Measurements from ENCODE around the gene KCNQ2. TPM values are rescaled to one million over a fixed set of nuclear protein-coding genes. Genes with fewer than 3 reads are reported as not detected.

Gene KCNQ2
- total RNA-seq, 4 donors from 2014 or later, result not detected

DNA sequence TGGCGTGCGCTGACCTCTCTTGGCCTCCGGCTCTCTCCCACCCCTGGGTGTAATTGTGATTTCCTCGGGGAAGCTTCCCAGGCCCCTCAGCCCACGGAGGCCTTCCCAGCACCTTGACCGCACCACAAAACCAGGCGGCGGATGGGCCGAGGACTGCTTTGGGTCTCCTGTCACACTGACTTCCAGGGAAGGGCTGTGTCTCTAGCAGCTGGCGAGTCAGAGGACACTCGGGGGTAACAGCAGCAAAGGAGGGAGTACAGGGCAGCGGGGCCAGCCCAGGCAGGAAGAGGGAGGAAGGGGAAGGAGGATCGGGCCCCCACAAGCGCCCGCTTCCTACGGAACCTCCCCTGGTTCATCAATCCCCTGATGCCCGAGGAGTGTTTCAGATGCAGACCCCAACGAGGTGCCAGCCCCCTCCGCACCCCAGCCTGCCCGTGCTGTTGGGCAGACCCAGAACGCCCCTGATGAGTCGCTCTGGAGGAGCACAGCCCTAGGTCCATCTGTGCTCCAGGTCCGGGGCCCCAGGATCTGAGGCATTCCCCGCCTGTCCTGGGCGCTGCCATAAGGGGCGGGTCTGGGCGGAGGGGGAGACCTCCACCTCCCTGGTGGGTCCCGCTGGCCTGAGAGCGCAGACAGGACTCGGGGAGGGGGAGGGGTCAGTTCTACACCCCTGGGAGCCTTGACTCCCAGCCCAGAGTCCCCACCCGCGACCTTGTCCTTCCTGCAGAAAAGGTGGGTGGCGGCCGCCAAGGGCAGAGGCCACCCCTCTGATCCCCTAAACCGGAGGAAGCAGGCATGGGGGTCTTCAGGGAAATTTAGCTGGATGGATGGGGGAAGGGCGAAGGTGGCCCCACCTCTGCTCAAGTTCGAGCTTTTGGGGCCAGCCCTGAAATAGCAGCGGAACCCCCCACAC, 112.3 kb downstream of the KCNQ2 start:
- Histone ChIP-seq H3K4me3 (no peak overlapping the region), H3K27me3 (peaks cover 2 to 77% of the 10 kb centered on the region in 2 donors)
- WGBS, 2 donors, result 21 to 28% methylated on average over 32 to 38 of the region's 38 CpGs

DNA sequence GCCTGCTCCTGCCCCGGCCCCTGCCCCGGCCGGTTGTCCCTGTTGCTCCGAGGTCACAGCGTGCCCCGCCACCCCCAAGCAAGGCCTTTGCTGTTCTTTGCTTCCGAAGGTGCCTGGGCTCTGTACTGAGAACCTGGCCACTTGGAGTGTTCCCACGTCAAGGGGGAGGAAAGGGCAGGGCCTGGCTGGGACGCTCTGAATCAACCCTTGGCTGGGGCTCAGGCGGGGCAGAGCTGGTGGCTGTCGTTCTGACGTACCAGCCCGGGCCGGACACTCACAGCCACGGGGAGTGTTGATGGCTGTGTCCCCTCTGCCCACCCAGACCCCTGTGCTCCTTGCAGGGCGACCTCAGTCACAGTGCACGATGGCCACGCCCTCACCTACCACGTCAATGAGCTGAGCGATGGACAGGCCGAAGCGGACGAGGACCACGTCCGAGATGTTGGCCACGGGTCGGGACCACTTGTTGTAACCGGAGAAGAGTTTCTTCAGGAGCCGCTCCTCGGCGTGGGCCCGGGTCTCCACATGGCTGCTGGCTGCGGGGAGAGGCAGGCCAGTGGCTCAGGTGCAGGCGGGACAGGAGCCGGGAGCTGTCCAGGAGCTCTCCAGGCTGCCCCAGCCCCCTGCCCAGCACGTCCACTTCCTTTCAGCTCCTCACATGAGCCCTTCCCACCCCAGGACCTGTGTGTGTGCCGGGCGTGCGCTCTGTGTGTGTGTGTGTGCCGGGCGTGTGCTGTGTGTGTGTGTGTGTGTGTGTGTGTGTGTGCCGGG, 113.1 kb downstream of the KCNQ2 start:
- H3K27me3 ChIP-seq, result peaks cover 2 to 76% of the 10 kb centered on the region in 2 donors
- 82 to 84% methylated on average over 24 to 36 of the region's 42 CpGs for WGBS, 2 donors
- TF ChIP-seq, protein P1, sequence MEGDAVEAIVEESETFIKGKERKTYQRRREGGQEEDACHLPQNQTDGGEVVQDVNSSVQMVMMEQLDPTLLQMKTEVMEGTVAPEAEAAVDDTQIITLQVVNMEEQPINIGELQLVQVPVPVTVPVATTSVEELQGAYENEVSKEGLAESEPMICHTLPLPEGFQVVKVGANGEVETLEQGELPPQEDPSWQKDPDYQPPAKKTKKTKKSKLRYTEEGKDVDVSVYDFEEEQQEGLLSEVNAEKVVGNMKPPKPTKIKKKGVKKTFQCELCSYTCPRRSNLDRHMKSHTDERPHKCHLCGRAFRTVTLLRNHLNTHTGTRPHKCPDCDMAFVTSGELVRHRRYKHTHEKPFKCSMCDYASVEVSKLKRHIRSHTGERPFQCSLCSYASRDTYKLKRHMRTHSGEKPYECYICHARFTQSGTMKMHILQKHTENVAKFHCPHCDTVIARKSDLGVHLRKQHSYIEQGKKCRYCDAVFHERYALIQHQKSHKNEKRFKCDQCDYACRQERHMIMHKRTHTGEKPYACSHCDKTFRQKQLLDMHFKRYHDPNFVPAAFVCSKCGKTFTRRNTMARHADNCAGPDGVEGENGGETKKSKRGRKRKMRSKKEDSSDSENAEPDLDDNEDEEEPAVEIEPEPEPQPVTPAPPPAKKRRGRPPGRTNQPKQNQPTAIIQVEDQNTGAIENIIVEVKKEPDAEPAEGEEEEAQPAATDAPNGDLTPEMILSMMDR (IDR thresholded peaks at IDR 0.05), result no peak
- TF ChIP-seq EP300 (IDR thresholded peaks at IDR 0.05) (no peak), POLR2A (IDR thresholded peaks at IDR 0.05) (no peak)

More for the DNA sequence above, 112.3 kb downstream of the KCNQ2 start:
- Histone ChIP-seq H3K36me3 (no peaks in the 10 kb centered on the region), H3K4me1 (peaks cover 0 to 12% (median 3%) of the 10 kb centered on the region in 4 donors), H3K9me3 (no peaks in the 10 kb centered on the region), H3K27ac (no peak overlapping the region)
- TF ChIP-seq, protein P1 (IDR thresholded peaks at IDR 0.05), result no peak
- TF ChIP-seq POLR2A (IDR thresholded peaks at IDR 0.05) (no peak), EP300 (IDR thresholded peaks at IDR 0.05) (no peak)
- no peak for DNase-seq (ENCODE audit: low spot score in 2 of 2)

DNA sequence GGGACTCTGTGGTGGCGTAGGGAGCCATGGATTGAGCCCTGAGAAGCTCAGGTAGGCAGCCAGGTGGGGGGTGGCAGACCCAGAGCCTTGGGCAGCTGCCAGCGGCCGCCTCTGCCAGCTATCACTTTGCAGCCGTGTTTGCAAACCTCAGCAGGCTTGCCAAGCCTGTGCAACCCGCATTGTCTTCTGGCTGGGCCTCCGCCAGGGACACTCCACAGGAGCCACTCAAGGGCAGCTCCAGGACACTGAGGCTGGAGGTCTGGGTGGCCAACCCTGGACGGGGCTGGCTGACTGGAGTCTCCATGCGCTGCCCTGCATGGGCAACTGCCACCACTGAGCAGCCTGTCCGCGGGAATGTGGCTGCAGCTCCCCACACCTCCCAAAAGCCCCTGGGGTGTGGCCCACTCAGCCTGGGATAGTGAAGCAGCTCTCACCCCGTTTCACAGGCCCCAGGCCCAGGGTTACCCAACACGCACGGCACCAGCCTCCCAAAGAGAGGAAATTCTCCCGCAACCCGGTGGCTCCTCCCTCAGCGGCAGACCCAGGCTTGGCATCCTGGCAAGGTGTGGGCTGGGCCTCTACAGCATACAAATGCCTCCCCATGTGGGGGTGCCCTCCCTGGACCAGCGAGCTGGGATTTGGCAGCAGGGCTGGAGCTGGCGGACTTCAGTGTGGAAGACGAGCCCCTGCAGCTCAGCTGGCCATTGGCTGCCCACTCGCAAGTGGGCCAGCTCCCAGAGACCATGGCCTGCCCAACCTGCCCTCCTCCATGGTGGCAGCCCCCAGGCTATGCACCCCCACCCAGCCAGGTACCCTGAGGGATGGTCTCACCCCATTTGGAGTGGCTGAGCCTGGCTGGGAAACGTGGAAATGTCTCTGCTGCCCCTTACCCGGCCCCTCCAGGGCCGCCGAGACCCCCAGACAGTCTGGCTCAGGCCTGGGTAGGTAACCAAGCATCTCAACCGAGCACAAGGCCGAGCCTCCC, 114.2 kb downstream of the KCNQ2 start:
- Histone ChIP-seq H3K4me1 (peaks cover 0 to 12% (median 3%) of the 10 kb centered on the region in 4 donors), H3K9me3 (no peaks in the 10 kb centered on the region), H3K27ac (no peak overlapping the region), H3K36me3 (no peaks in the 10 kb centered on the region), H3K4me3 (no peak overlapping the region), H3K27me3 (peaks cover 2 to 65% of the 10 kb centered on the region in 2 donors)
- no peak for TF ChIP-seq POLR2A (IDR thresholded peaks at IDR 0.05)
- no peak for TF ChIP-seq EP300 (IDR thresholded peaks at IDR 0.05)
- TF ChIP-seq, protein P1 (IDR thresholded peaks at IDR 0.05), result no peak
- WGBS, 2 donors, result 79 to 81% methylated on average over 17 to 20 of the region's 26 CpGs
- no peak for DNase-seq (ENCODE audit: low spot score in 2 of 2)

More for the DNA sequence above, 113.1 kb downstream of the KCNQ2 start:
- no peak for DNase-seq (ENCODE audit: low spot score in 2 of 2)
- no peak overlapping the region for H3K27ac ChIP-seq
- no peak overlapping the region for H3K4me3 ChIP-seq
- peaks cover 0 to 12% (median 3%) of the 10 kb centered on the region in 4 donors for H3K4me1 ChIP-seq
- H3K9me3 ChIP-seq, result no peaks in the 10 kb centered on the region
- H3K36me3 ChIP-seq, result no peaks in the 10 kb centered on the region

DNA sequence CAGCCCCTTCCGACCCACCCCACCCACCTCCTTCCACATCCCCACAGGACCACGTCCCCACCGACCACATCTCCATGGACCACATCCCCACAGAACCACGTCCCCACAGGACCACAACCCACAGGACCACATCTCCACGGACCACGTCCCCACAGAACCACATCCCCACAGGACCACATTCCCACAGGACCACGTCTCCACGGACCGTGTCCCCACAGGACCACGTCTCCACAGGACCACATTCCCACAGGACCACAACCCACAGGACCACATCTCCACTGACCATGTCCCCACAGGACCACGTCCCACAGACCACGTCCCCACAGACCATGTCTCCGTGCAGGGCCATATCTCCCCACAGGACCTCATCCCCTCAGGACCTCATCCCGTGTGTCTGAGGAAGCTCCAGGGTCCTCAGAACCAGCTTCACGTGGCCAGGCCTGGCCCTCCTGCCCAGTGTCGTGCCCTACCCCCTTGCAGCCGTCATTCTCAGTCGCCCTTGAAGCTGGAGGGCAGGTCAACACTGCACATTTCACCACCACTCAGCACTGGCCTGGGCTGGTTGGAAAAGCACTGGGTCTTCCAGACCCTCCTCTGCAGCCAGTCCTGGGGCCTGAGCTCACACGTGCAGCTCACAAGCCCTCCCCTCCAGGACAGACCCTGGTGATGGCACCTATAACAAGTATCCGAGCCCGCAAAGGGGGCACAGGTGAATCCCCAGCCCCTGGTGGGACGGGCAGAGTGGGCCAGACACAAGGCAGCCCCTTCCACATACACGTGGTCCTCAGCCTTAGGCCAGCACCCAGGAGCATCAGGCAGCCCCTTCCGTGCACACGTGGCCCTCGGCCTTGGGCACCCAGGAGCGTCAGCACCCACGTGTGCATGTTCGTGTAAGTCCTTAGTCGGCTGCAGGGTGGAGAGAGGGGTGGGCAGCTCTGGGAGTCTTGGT, 115.2 kb downstream of the KCNQ2 start:
- DNase-seq (ENCODE audit: low spot score in 2 of 2), result no peak
- 78 to 81% methylated on average over 26 to 28 of the region's 30 CpGs for WGBS, 2 donors
- Histone ChIP-seq H3K9me3 (no peaks in the 10 kb centered on the region), H3K4me3 (no peak overlapping the region), H3K36me3 (no peaks in the 10 kb centered on the region), H3K27me3 (peaks cover 2 to 62% of the 10 kb centered on the region in 2 donors), H3K4me1 (peaks cover 0 to 18% (median 3%) of the 10 kb centered on the region in 4 donors), H3K27ac (no peak overlapping the region)
- TF ChIP-seq EP300 (IDR thresholded peaks at IDR 0.05) (no peak), POLR2A (IDR thresholded peaks at IDR 0.05) (no peak)
- TF ChIP-seq, protein P1 (IDR thresholded peaks at IDR 0.05), result no peak
